Effector CD4-positive, alpha-beta T cell (primary cell): ENCODE data around the gene PCSK6.
"Not testable (repeated sequence)": the region's sequence is repeated elsewhere in the genome, so short reads cannot be mapped to it uniquely, and the experiment has no call there.

Experiments
- DNase-seq: peaks from one replicate; pipeline ENCODE4 v3.0.0-alpha.2; 2020

Gene PCSK6

DNA sequence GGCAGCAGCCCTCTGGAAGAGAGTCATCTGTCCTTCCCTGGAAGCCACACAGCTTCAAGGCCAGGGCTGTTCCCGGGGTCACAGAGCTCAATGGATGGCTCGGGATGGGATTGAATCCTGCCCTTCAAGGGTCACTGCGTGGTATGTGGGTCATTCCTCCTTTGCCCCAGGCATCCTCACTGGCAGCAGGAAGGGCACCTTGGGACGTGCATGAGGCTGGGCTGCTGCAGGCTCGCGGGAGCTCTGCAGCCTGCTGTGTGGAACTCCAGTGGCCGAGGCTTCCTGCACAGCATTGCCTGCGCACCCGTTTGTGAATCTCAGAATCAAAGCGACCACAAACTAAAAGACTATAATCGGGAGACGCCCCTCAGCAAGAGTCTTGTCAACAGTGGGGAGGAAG lies 60.7 kb downstream of the PCSK6 start:
- no peak for DNase-seq

DNA sequence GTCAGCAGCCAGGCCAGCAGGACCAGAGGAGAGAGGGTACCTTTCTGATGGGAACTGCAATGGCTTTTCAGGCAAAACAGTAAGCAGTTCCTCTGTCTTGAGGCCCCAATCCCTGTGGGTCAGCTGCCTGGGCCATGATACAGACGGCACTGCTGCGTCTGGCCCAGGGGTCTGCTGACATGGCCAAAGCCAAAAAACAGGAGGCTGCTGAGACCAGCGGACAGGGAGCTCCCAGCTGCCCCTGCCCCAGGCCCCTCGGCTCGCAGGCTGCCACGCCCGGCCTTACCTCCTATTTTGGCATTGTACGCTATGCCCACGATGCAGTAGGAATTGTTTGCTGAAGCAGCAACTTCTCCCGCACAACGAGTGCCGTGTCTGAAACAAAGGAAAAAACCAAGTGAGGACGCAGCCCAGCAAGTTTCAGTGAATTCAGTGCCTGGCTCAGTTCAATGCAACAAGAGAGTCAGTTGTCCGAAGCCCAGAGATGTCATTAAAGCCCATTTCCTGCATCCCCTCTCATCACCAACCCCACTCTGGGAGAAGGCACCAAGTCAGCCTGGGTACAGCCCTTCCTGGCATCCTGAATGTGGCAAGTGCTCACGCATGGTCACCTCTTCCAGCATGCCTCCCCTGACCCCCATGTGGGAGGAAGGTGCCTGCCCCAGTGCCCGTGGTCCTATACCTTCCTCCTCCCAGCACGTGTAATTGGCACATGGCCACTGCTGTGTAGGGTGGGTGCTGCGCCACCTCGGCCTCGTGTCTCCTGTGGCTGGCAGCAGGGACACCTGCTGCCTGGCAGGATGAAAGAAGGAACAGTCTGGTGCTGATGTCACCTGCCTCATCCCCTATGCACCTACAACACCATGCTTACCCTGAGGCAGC lies 61.7 kb downstream of the PCSK6 start:
- DNase-seq, result no peak

GRCh38 chr15:101426761-101427333 lies 62.7 kb downstream of the PCSK6 start:
- DNase-seq, result no peak

DNA sequence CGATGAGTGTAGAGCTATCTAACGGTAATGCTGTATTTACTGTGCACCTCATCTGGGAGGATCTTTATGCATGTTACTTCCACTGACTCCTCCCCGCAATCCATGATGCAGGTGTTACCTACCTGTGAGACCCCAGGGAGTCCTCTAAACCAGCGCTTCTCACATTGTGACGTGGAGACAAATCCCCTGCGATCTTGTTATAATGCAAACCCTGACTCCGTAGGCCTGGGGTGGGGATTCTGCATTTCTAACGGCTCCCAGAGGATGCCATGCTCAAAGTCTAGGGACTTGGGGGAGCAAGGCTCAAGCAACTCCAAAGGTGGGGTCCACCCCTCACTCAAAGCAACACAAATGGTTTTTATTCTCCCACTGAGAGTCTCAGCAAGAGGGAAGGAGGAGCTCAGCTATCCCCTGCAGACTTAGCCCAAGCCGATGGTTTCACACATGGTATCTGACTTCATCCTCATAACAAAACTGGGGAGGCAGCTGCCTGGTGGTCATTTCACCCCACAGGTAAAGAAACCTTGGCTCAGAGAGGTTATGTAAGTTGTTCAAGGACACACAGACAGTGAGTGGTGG lies 63.6 kb downstream of the PCSK6 start:
- DNase-seq, result no peak

- DNase-seq, result no peak
Observed at GRCh38 chr15:101424984-101425383, 64.5 kb downstream of the PCSK6 start.

DNA sequence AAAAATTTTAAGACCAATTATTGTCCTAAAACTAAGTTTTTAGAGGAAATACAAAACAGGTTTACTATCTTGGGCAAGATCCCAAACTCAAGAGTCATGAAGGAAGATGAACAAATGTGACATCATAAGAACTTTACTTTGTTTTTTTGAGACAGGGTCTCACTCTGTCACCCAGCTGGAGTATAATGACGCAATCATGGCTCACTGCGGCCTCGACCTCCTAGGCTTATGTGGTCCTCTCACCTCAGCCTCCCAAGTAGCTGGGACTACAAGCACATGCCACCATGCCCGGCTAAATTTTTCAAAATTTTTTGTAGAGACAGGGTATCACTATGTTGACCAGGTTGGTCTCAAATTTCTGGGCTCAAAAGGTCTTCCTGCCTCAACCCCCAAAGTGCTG lies 69.3 kb downstream of the PCSK6 start:
- DNase-seq, result no peak

DNA sequence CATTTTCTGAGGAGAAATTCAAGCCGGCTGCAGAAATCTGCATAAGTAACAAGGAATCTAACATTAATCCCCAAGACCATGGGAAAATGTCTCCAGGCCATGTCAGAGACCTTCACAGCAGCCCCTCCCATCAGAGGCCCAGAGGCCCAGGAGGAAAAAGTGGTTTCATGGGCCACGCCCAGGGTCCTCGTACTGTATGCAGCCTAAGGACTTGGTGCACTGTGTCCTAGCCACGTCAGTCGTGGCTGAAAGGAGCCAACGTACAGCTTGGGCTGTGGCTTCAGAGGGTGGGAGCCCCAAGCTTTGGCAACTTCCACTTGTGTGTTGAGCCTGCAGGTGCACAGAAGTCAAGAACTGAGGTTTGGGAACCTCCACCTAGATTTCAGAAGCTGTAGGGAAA lies 73.0 kb downstream of the PCSK6 start:
- DNase-seq, result not testable (repeated sequence)

DNA sequence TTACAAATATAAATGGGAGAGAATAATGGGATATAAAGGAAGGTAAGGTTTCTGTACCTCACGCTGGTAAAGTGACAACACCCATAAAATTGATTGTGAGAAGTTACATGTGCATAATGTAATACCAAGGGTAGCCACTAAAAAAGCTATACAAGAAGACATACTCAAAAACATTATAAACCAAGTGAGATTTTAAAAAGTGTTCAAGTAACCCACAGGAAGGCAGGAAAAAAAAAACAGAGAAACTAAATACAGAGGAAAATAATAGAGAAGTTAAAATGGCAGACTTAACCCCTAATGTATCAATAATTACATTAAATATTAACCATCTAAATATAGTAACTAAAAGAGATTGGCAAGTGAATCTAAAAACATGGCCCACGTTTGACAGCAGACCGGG lies 76.3 kb downstream of the PCSK6 start:
- no peak for DNase-seq

- no peak for DNase-seq
Observed at GRCh38 chr15:101411581-101411980, 77.9 kb downstream of the PCSK6 start.

DNA sequence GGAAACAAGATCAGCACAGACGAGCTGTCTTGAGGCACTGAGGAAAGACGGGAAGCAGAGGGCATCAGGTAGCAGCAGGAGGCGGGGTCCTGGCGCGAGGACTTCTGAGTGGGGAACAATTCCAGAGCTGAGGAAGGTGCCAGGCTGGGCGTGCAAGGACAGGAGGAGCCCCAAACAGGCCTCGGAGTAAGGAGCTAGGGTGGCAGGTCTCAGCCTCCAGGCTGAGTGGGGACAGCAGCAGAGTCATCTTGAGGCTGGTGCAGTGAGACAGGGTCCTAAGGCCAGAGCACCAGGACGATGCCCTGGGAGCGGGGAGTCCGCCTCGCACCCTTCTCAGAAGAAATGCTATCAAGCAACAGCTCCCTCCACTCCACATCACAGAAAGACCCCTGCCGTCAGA lies 78.4 kb downstream of the PCSK6 start:
- DNase-seq, result no peak

DNA sequence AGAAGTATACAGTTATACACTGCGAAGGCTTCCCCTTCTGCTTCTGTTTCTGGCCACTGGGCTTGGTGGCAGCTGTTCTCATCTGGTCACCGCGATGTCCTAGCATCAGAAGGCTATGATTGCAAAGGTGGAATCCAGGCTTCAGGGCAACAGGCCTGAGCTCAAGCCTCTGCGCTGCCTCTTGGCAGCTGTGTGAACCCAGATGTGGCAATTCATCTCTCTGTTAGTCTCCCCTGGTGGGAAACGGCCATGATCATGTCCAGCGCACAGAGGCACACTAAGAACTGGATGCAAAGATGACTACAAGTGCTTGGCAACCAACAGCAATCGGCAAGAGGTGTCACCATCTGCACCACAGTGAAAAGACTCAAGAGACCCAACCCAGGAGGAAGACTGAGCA lies 78.9 kb downstream of the PCSK6 start:
- no peak for DNase-seq

GRCh38 chr15:101409621-101410020 lies 79.9 kb downstream of the PCSK6 start:
- no peak for DNase-seq

- no peak for DNase-seq
Observed at GRCh38 chr15:101407966-101408775, 81.3 kb downstream of the PCSK6 start.

DNA sequence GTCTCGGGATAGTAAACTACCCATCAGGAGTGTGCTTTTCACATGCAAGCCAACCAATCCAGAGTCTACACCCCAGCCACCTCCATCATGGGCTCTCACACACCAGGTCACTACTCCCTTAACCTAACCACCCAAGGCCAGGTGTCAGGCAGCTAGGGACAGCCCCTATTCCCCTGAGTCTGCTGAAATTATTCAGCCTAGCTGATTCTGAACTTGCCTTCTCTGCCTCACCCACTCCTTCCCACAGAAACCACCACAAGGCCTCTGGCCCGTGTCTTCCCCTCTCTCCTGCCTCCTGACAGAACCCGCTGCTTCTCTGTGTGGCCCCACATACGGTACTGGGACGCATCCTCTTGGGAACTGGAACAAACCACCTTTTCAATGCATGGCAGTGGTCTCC lies 82.1 kb downstream of the PCSK6 start:
- no peak for DNase-seq

DNA sequence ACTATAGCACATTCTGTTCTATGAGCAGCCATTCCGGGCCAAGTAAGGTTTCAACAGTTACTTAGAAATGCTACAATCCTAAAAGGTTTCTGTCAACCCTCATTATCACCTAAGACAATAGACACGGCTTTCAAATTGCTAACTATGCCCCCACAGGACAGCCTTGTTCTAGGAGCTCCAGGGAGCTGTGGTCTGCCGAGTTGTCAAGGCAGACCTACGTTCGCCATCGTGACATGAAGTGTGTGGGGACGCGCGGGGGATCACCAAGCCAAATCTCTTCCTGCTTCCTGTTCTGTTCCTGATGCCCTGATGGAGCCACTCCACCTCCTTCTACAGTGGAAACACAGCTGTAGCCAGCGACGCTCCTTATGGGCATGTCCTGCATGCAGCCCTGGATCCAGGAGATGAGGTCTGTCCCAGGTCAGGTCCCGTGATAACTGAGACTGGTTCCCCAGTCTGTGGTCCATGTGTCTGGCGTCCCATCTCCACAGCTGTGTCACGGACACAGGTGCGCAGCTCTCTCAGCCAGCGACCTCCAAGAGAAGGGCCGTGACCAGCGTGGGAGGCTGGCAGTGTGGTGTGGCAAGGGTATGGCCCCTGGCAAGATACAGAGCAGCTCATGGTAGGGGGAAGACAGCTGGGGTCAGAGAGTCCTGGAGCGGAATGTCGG lies 82.8 kb downstream of the PCSK6 start:
- DNase-seq, result no peak

DNA sequence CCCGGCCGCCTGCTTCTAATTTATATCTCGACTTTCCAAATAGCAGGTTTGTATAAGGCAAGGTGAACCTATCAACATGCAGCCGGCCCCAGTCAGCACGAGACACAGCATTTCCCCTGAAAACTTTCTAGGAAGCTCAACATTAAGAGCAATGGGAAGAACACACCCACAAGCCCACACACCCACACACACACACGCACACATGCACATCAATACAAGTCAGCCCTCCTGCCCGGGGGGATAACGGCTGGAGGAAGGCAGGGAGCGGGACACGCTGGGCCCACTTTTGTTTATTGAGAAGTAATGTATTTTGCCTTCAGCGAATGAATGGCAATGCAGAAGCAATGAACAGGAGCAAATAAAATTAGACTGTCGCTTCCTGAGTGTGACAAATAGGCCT lies 83.5 kb downstream of the PCSK6 start:
- no peak for DNase-seq

DNA sequence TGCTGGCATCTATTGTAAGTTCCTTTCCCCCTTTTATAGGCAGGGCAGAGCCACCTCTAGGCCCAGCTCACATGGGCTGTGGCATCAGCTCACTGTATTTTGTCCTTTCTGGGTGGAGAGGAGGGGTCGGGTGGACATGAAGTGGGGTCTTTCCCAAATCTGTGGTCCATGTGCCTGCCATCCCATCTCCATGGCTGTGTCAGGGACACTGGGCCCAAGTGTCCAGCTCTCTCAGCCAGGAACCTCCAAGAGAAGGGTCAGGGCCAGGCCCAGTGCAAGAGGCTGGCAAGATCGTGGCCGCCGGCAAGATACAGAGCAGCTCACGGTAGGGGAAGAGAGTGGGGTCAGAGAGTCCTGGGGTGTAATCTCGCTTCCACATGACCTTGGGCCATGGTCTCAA lies 85.3 kb downstream of the PCSK6 start:
- no peak for DNase-seq

DNA sequence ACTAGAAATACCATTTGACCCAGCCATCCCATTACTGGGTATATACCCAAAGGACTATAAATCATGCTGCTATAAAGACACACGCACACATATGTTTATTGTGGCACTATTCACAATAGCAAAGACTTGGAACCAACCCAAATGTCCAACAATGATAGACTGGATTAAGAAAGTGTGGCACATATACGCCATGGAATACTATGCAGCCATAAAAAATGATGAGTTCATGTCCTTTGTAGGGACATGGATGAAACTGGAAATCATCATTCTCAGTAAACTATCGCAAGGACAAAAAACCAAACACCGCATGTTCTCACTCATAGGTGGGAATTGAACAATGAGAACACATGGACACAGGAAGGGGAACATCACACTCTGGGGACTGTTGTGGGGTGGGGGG lies 86.6 kb downstream of the PCSK6 start:
- DNase-seq, result not testable (repeated sequence)

DNA sequence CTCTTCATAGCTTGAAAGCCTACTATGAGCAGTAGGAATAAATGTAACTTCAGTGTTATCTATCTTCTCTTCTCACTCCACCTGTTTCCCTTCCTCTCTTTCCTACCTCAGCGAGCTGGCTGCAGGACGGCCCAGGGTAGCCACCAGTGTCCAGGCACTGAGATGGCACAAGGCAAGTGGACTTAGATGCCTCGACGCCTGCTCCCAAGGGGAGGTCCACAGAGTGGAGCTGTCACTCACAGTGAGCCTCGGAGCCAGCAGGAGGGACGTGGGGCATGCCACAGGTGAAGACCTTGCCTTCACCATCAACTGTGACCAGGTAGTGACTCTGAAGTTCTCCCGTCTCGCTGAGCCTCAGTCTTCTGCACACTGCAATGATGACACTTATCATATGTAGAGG lies 88.2 kb downstream of the PCSK6 start:
- no peak for DNase-seq

DNA sequence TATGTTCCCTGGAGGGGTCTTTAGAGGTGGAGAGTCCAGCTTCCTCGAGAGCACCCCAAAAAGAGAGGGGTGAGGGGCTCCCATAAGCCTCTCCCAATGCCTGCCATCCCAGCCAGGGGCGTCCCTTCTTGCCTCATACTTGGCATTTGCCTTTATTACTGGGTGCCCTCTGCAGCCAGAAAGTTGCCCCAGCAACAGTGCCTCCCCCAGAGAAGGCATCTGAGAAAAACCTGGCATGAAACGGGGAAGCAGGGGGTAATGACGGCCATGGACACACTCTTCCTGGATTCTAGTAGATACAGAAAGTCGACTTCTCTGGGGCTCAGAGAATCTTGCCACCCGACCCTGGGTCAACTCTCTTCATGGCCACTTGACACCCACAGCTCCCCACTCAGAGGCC lies 90.1 kb downstream of the PCSK6 start:
- DNase-seq, result no peak

DNA sequence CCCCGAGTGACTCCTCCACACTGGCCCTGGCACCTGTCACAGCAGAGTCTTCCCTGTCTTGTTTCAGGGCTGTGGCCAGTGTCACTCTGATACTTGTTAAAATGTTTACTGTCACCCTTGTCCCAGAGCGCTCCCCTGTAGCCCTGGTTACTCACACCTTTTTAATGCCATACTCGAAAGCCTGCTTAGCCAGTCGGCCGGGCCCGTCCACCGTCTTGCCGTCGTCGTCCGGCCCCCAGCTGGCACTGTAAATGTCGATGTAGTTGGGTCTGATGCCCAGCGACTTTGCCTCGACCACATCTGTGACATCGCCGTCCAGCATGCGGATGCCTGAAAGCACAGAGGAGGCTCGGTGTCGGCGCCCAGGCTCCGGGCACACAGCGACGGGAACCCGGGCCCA lies 91.3 kb downstream of the PCSK6 start:
- DNase-seq, result no peak

DNA sequence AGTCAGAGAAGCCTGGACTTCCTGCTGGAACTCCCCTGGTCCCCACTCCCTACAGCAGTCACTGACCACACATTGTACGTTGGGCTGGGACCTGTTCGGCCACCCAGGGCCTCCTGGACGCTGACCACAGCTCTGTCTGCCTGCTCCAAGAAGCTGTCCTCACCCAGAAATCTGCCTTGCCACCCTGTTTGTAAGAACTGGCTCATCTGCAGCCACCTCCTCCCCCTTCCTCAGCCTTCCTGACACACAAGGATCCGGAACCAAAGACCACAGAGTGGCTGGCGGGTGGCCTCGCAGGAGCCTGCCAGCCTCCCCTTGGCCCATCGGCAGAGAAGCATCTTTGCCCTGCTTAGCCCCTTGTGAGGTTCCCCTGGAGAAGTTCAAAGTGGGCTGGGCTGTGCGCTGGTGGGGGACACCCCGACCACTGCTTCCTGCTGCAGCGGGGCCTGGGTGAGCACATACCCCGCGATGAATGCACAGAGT lies 91.9 kb downstream of the PCSK6 start:
- DNase-seq, result no peak
